AG04450 (cell line): ENCODE measurements around the gene ZNF586. TPM values are rescaled to one million over a fixed set of nuclear protein-coding genes. Genes with fewer than 3 reads are reported as not detected.
A peak's percentile ranks its signal among the peaks of the same experiment; 100 is the strongest.
"Not testable (repeated sequence)": the region's sequence is repeated elsewhere in the genome, so short reads cannot be mapped to it uniquely, and the experiment has no call there.

Experiments used
- CTCF ChIA-PET: fragments of 300-600, 350-600 bp; formaldehyde crosslinking; extraction: SDS; loops from one replicate; lab custom pipeline; 2022; ENCODE audit warnings: antibody characterized with exemption, inconsistent platforms; lab: Charles Lee
- POLR2A ChIA-PET: fragments of 350-600 bp; formaldehyde crosslinking; extraction: SDS; loops from one replicate; lab custom pipeline; 2021; ENCODE audit warnings: antibody characterized with exemption, inconsistent platforms; lab: Yijun Ruan, JAX
- DNase-seq: peaks from one replicate; pipeline ENCODE4 v3.0.0-alpha.2; 2011; ENCODE audit warnings: low read depth, low spot score
- H3K27ac ChIP-seq: one replicate; pipeline ENCODE4 v1.5.1; 2012; ENCODE audit warnings: low read depth, low read length, control low read depth
- H3K27me3 ChIP-seq: one replicate; pipeline ENCODE4 v1.6.0; 2012; ENCODE audit warnings: low read length; ENCODE audit not compliant: control insufficient read depth, insufficient read depth
- H3K4me3 ChIP-seq: 2 replicates; pipeline ENCODE4 v1.5.1; 2011; ENCODE audit warnings: mild to moderate bottlenecking, low read depth, low read length, control low read depth
- H3K9me3 ChIP-seq: 2 replicates; pipeline ENCODE4 v1.5.1; 2012; ENCODE audit warnings: low read length; ENCODE audit not compliant: control insufficient read depth, insufficient read depth
- polyA plus RNA-seq: library from polyadenylated mRNA; depleted of rRNA; stranded (reverse); fragments of >200 nt; gene quantifications from 2 replicates; pipeline ENCODE4 v1.2.3, GENCODE V29; 2011
- TF ChIP-seq, protein P1 (sequence below): IDR thresholded peaks from 2 replicates; pipeline ENCODE4 v1.5.1; 2011; ENCODE audit warnings: low read depth, low read length, control low read depth, inconsistent platforms

The ZNF586 gene
- polyA plus RNA-seq, 1 experiment, result 9.8 TPM

DNA sequence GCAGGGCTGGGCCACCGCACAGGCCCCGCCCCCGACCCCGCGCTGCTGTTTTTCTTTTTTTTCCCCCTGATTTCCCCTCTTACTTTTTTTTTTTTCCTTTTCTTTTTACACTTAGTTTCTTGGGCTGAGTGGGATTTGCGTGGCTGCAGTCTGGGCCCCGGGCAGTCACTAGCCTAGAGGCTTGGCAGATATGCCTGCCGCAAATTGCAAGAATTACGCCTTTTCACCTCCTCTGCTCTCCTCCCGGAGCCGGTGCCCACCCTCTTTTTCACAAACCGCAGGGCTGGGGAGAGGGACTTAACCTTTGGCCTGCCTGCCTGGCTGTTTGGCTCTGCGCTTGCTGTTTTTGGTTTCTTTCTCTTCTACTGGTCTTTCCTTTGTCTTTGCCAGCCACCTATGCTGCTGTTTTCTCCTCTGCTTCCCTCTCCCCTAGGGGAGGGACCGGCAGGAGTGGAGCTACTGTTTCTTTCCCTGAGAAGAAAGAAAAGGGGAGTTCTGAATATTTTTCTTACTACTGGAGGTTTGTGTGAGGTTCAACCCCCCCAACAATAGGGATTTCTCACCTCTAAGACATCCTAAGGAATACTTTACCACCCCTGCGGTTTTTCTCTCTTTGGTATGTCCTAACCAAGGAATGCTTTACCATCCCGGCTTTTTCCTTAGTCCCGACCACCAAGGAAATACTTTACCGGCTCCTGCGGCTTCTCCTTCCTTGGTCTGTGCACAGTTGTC is 34.3 kb downstream of the ZNF586 start:
- POLR2A ChIA-PET, result interaction anchor here (0.6 to 1.4 kb wide), 3 partner anchors 15 to 277 kb away, joined by 3 to 6 read pairs (median 3); partner anchors contain the start of gene ZNF549
- Histone ChIP-seq H3K4me3 (peak overlapping the region; percentile 80), H3K27ac (peak overlapping the region; percentile 97), H3K9me3 (no peaks in the 10 kb centered on the region), H3K27me3 (no peaks in the 10 kb centered on the region)
- TF ChIP-seq, protein P1, sequence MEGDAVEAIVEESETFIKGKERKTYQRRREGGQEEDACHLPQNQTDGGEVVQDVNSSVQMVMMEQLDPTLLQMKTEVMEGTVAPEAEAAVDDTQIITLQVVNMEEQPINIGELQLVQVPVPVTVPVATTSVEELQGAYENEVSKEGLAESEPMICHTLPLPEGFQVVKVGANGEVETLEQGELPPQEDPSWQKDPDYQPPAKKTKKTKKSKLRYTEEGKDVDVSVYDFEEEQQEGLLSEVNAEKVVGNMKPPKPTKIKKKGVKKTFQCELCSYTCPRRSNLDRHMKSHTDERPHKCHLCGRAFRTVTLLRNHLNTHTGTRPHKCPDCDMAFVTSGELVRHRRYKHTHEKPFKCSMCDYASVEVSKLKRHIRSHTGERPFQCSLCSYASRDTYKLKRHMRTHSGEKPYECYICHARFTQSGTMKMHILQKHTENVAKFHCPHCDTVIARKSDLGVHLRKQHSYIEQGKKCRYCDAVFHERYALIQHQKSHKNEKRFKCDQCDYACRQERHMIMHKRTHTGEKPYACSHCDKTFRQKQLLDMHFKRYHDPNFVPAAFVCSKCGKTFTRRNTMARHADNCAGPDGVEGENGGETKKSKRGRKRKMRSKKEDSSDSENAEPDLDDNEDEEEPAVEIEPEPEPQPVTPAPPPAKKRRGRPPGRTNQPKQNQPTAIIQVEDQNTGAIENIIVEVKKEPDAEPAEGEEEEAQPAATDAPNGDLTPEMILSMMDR, result no peak
- CTCF ChIA-PET, result interaction anchor here (0.5 kb wide), 1 partner anchor 93 kb away, joined by 3 read pairs; no protein-coding TSS in a partner anchor
- DNase-seq, result peak; percentile 48

GRCh38 chr19:57807541-57807940 is 38.1 kb downstream of the ZNF586 start:
- H3K27ac ChIP-seq, result no peak overlapping the region
- POLR2A ChIA-PET, result no interaction called here
- H3K4me3 ChIP-seq, result no peak overlapping the region
- H3K27me3 ChIP-seq, result no peaks in the 10 kb centered on the region
- CTCF ChIA-PET, result no interaction called here
- H3K9me3 ChIP-seq, result no peaks in the 10 kb centered on the region
- no peak for DNase-seq
- TF ChIP-seq, protein P1, result no peak

GRCh38 chr19:57810410-57811295 is 41.2 kb downstream of the ZNF586 start:
- H3K27ac ChIP-seq, CTCF ChIA-PET, POLR2A ChIA-PET, DNase-seq, H3K4me3 ChIP-seq, H3K27me3 ChIP-seq, H3K9me3 ChIP-seq: not testable (repeated sequence)

- POLR2A ChIA-PET, result no interaction called here
Measured at GRCh38 chr19:57812226-57812625, 42.8 kb downstream of the ZNF586 start.

GRCh38 chr19:57812975-57813820 is 43.7 kb downstream of the ZNF586 start:
- H3K27me3 ChIP-seq, DNase-seq, CTCF ChIA-PET, H3K27ac ChIP-seq, H3K4me3 ChIP-seq, H3K9me3 ChIP-seq: not testable (repeated sequence)
- POLR2A ChIA-PET, result interaction anchor here (0.6 kb wide), 1 partner anchor 560 kb away, joined by 3 read pairs; no protein-coding TSS in a partner anchor

More at GRCh38 chr19:57812226-57812625, 42.8 kb downstream of the ZNF586 start:
- Histone ChIP-seq H3K9me3 (no peaks in the 10 kb centered on the region; the same call in 1 of the 2 replicates), H3K27me3 (no peaks in the 10 kb centered on the region), H3K27ac (no peak overlapping the region), H3K4me3 (no peak overlapping the region)
- CTCF ChIA-PET, result no interaction called here
- DNase-seq, result no peak
- TF ChIP-seq, protein P1, result no peak
